Colon (tissue), 2 donors: ENCODE measurements around the gene IL17RC.
"Not testable (repeated sequence)": the region's sequence is repeated elsewhere in the genome, so short reads cannot be mapped to it uniquely, and the experiment has no call there.

Source experiments
- FAIRE-seq: peaks from 2 replicates; lab custom pipeline; 2012; peaks lifted over from hg19 to GRCh38; lab: Jason Lieb, UNC
- donor health status: control.
- donor health status: control.

The IL17RC gene

DNA sequence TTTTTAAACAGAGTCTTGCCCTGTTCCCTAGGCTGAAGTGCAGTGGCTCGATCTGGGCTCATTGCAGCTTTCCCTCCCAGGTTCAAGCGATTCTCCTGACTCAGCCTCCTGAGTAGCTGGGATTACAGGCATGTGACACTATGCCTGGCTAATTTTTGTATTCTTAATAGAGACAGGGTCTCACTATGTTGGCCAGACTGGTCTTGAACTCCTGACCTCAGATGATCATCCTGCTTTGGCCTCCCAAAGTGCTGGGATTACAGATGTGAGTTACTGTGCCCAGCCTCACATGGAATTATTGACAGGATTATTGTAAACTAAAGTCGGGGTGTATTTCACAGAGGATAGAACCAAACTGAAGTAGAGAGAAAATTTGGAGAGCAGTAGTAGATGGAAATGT lies 21.2 kb upstream of the IL17RC start:
- not testable (repeated sequence) for FAIRE-seq

DNA sequence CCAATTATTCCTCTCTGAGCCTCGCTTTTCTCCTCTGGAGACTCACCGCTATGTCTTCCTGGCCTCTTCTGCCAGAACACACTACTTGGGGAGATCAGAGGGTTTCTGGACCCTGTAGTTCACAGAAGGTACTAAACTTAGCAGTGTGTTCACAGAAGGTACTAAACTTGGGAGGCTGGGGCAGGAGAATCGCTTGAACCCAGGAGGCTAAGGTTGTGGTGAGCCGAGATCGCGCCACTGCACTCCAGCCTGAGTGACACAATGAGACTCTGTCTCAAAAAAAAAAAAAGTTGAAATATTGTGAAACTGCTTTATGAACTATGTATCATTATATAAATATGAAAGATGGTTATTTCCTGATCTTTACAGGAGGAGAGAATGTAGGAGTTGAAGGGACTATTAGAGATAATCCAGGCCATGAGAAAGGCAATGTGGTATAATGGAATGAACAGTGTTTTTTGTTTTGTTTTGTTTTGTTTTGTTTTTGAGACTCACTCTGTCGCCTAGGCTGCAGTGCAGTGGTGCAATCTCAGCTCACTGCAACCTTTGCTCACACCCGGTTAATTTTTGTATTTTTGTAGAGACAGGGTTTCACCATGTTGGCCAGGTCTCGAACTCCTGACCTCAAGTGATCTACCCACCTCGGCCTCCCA lies 20.0 kb upstream of the IL17RC start:
- FAIRE-seq, result not testable (repeated sequence)

GRCh38 chr3:9897408-9898372 lies 19.2 kb upstream of the IL17RC start:
- no peak for FAIRE-seq

DNA sequence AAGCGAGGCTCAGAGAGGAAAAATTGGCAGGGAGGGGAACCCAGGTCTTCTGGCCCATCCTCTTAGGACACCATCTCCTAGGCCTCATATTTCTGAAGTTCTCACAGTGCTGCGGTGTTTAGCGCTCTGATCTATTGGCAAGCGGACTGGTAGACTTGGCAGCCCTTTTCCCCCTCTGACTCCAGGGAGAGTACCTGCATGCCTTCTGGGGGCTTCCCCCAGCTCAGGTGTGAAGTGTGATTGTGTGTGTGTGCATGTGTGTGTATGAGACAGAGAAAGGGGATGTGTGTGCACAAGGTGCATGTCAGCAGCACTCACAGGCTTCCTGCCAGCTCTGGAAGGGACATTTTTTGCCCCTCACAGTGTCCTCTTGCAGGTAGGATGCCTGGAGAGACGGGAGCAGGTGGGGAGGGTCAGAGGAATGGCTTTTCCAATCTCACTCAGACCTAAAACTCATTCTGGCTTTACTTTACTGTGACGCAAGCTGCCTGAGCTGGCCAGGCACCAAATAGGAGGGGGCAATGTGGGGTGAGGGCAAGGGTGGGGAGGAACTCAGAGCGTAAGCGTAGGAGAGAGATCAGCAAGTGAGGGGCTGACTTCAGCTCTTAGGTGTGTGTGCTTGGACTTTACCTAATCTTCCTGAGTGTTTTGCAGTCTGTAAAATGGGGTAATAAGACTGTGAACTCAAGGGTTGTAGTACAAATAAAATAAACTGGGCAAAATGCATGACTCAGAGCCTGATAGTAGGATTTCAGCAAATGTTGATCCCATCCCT lies 18.2 kb upstream of the IL17RC start:
- FAIRE-seq, result no peak

DNA sequence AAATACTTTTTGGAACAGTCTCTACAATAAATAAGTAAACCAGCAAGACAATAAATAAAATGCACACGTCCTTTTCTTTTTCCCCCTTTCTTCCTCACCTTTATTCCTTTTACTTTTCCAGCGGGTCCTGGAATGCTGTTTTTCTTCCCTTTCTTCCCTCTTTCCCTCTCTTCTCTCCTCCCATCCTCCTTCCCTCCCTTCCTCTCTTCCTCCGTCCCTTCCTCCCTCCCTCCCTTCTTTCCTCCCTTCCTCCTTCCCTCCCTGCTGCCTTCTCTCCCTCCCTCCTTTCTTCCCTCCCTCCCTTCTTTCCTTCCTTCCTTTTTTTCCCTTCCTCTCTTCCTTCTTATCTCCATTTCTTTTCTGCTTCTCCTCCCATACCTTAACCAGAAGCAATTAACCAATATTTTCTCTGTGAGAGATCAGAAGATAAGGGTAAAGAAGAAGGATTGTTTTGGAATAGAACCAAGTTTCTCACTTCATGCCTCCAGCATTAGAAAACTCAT lies 17.6 kb upstream of the IL17RC start:
- no peak for FAIRE-seq

DNA sequence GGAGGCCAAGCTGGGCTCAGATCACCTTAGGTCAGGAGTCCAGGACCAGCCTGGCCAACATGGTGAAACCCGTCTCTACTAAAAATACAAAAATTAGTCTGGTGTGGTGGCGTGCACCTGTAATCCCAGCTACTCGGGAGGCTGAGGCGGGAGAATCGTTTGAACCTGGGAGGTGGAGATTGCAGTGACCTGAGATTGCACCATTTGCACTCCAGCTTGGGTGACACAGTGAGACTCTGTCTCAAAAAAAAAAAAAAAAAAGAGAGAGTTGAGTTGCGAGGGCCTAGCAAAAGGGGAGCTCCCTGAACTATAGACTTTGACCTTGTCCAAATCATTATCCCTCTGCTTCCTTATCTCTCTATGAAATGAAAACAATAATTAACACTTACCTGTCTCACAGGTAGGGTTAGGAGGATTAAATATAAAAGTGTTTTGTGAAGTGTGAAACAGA lies 15.9 kb upstream of the IL17RC start:
- FAIRE-seq, result not testable (repeated sequence)

DNA sequence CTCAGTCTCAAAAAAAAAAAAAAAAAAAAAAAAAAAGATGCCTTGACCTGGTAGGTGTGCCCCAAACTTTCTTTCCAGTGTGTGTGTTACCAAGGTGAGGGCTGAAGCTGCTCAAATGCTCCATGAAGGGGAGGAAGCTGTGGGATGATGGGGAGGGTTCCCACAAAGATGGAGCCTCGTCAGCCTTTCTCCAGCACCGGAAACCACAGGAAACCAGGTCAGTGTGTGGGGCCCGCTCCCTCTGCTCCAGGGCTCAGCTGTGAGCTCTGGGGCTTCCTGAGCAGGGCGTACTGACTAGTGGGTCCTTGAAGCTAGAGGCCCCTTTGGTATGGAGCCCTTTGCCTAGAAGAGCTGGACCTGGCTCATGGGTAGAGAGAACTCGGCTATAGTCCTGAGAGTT lies 14.9 kb upstream of the IL17RC start:
- no peak for FAIRE-seq

- no peak for FAIRE-seq
Observed at GRCh38 chr3:9902372-9903237, 14.3 kb upstream of the IL17RC start, which contains the start of gene IL17RE. IL17RE (plus strand) TSS chr3:9902848; CDS start chr3:9902933, 85 bp downstream.

- no peak for FAIRE-seq
Observed at GRCh38 chr3:9903238-9903624, 13.7 kb upstream of the IL17RC start.

DNA sequence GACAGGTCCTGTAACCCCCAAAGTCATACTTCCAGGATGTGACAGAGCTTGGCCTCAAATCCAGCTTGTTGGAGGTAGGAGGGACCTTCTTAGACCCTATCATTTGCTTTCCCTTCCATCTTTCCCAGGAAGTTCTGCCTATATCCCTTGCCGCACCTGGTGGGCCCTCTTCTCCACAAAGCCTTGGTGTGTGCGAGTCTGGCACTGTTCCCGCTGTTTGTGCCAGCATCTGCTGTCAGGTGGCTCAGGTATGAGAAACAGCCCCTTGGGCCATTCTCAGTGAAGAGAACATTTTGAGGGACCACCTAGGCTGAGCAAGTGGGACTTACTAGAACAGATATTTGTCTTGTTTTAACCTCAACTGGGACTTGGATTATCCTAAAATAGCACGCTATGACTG lies 13.0 kb upstream of the IL17RC start:
- FAIRE-seq, result no peak

DNA sequence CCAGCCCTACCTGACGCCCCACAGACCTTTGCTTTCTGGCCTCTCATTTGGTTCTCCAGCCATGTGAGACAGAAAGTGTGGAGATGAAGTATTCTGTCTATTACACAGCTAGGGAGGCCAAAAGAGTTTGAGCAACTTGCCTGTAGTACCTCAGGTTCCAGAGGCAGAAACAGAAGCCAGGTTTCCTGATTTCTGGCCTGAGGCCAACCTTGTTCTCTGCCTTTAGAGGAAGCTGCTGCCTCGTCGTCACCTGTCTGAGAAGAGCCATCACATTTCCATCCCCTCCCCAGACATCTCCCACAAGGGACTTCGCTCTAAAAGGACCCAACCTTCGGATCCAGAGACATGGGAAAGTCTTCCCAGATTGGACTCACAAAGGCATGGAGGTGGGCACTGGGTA lies 10.4 kb upstream of the IL17RC start:
- no peak for FAIRE-seq

DNA sequence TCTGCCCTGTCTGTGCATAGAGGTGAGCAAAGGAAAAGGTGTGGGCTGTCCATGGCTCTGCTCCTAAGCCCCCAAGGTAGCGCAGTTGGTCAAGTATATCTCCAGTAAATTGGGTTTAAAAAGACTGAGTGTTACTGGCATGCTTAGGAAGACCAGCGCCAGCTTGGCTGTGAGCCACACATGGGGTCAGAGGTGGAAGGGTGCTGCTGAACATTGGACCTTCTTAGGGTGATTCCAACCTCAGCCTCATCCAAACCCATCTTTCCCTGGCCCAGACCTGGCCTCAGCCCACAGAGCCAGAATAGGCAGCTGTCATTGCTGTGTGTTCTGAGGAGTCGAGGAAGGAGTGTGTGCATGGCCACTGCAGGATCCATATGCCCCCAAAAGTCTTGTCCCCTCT lies 8.6 kb upstream of the IL17RC start:
- FAIRE-seq, result no peak

- no peak for FAIRE-seq
Observed at GRCh38 chr3:9909221-9910013, 7.5 kb upstream of the IL17RC start.

GRCh38 chr3:9911863-9912262 lies 5.0 kb upstream of the IL17RC start:
- no peak for FAIRE-seq

DNA sequence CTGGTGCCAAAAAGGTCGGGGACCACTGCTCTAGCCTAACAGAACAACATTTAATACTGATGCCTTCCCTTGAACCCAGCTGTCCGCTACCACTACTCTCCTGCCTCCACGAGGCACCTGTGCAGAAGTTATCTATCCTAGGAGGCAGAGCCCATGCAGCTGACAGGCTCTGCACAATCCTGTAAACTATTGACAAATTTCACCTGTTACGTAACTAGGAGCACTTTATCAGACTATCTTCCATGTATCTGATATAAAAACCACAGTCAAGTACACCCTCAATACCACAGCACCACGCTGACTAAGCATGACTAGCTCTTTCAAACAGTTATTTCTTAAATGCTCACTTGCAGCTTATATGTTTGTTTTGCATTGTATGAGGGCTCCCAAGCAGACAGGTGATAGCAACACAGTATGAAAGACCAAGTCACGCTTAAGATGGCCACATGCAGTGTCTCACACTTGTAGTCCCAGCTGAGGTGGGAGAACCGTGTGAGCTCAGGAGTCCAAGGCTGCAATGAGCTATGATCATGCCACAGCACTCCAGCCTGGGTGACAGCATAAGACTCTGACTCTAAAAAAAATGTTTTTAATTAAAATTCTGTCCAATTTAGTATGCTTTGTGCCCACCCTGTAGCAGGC lies 4.5 kb upstream of the IL17RC start:
- FAIRE-seq, result no peak

DNA sequence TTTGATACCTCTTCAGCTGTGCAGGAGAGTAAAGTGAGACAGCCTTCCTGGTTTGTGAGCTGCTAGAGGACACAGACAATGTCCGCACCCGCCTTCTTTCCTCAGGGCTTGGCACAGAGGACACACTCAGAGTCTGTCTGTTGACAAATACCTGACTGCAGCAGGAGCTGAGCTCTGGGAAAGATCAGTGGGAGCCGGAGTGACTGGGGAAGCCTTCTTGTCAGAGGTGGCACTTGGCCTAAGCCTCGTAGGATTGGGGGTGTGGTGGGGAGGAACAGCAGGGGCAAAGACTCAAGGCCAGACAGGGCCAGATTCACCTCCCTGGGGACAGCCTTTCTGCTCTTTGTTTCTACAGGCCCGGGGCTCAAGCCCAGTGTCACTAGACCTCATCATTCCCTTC lies 3.3 kb upstream of the IL17RC start:
- FAIRE-seq, result no peak

- no peak for FAIRE-seq
Observed at GRCh38 chr3:9914011-9914410, 2.9 kb upstream of the IL17RC start.

DNA sequence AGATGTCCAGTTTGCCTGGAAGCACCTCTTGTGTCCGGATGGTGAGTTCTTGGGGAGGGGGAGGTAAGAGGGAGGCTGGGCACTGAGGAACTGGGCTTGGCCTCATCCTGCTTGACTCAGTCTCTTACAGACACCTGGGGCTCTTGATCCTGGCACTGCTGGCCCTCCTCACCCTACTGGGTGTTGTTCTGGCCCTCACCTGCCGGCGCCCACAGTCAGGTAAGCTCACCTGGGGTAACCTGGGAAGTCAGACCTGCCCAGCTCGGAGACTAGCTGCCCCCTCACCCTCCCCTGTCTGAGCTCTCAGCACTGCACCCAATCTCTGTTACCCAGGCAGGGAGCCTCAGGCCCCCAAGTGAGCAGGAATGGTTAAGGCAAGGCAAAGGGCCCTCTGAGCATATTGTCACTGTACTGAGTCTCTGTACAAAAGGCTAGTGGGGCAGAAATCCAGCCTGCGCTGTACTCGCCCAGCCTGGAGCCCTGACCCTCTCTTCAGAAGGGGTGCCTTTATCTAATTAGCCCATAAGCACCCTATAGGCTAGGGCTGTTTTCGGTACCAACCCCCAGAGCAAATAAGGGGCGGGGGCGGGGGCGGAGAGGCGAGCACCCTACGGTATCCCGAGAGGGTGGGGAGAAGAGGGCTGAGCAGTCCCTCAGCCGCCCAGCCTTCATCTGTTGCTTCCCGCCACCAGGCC lies 2.2 kb upstream of the IL17RC start:
- FAIRE-seq, result no peak
